Measurements from ENCODE around the gene TP53INP2.

DNA sequence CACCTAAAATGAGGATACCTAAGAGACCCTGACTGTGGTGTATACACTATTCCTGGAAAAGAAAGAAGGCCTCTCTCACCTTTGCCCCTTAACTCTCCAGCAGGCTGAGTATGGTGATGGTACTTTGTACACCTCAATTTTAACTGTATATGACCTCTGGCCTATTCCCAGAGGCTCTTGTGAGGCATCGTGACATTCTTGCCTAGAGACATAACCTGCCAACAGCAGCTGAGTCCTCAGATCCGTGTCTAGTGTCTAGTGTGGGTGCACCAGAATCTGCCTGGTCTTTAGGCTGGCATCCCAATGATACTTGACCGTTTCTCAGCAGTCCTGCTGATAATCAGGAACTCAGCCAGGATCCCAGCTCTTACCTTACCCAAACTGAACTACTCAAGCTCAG lies 20.0 kb downstream of the TP53INP2 start:
- TF ChIP-seq, protein P1, sequence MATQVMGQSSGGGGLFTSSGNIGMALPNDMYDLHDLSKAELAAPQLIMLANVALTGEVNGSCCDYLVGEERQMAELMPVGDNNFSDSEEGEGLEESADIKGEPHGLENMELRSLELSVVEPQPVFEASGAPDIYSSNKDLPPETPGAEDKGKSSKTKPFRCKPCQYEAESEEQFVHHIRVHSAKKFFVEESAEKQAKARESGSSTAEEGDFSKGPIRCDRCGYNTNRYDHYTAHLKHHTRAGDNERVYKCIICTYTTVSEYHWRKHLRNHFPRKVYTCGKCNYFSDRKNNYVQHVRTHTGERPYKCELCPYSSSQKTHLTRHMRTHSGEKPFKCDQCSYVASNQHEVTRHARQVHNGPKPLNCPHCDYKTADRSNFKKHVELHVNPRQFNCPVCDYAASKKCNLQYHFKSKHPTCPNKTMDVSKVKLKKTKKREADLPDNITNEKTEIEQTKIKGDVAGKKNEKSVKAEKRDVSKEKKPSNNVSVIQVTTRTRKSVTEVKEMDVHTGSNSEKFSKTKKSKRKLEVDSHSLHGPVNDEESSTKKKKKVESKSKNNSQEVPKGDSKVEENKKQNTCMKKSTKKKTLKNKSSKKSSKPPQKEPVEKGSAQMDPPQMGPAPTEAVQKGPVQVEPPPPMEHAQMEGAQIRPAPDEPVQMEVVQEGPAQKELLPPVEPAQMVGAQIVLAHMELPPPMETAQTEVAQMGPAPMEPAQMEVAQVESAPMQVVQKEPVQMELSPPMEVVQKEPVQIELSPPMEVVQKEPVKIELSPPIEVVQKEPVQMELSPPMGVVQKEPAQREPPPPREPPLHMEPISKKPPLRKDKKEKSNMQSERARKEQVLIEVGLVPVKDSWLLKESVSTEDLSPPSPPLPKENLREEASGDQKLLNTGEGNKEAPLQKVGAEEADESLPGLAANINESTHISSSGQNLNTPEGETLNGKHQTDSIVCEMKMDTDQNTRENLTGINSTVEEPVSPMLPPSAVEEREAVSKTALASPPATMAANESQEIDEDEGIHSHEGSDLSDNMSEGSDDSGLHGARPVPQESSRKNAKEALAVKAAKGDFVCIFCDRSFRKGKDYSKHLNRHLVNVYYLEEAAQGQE (IDR thresholded peaks at IDR 0.05; ENCODE audit: unreplicated experiment), result no peak
- TF ChIP-seq, protein P2, sequence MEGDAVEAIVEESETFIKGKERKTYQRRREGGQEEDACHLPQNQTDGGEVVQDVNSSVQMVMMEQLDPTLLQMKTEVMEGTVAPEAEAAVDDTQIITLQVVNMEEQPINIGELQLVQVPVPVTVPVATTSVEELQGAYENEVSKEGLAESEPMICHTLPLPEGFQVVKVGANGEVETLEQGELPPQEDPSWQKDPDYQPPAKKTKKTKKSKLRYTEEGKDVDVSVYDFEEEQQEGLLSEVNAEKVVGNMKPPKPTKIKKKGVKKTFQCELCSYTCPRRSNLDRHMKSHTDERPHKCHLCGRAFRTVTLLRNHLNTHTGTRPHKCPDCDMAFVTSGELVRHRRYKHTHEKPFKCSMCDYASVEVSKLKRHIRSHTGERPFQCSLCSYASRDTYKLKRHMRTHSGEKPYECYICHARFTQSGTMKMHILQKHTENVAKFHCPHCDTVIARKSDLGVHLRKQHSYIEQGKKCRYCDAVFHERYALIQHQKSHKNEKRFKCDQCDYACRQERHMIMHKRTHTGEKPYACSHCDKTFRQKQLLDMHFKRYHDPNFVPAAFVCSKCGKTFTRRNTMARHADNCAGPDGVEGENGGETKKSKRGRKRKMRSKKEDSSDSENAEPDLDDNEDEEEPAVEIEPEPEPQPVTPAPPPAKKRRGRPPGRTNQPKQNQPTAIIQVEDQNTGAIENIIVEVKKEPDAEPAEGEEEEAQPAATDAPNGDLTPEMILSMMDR (conservative IDR thresholded peaks at IDR 0.05; ENCODE audit: low read depth in 2 of 2), result no peak
- TF ChIP-seq EZH2phosphoT487 (IDR thresholded peaks at IDR 0.05; ENCODE audit: unreplicated experiment) (no peak), ZNF114 (CRISPR knock-in tag; IDR thresholded peaks at IDR 0.05) (no peak), EZH2 (IDR thresholded peaks at IDR 0.05; ENCODE audit: low read depth, unreplicated experiment) (no peak), POLR2AphosphoS5 (IDR thresholded peaks at IDR 0.05; ENCODE audit: low read depth) (no peak), CREB1 (CRISPR knock-in tag; IDR thresholded peaks at IDR 0.05; ENCODE audit: low read depth) (no peak)
- TF ChIP-seq, protein P3, sequence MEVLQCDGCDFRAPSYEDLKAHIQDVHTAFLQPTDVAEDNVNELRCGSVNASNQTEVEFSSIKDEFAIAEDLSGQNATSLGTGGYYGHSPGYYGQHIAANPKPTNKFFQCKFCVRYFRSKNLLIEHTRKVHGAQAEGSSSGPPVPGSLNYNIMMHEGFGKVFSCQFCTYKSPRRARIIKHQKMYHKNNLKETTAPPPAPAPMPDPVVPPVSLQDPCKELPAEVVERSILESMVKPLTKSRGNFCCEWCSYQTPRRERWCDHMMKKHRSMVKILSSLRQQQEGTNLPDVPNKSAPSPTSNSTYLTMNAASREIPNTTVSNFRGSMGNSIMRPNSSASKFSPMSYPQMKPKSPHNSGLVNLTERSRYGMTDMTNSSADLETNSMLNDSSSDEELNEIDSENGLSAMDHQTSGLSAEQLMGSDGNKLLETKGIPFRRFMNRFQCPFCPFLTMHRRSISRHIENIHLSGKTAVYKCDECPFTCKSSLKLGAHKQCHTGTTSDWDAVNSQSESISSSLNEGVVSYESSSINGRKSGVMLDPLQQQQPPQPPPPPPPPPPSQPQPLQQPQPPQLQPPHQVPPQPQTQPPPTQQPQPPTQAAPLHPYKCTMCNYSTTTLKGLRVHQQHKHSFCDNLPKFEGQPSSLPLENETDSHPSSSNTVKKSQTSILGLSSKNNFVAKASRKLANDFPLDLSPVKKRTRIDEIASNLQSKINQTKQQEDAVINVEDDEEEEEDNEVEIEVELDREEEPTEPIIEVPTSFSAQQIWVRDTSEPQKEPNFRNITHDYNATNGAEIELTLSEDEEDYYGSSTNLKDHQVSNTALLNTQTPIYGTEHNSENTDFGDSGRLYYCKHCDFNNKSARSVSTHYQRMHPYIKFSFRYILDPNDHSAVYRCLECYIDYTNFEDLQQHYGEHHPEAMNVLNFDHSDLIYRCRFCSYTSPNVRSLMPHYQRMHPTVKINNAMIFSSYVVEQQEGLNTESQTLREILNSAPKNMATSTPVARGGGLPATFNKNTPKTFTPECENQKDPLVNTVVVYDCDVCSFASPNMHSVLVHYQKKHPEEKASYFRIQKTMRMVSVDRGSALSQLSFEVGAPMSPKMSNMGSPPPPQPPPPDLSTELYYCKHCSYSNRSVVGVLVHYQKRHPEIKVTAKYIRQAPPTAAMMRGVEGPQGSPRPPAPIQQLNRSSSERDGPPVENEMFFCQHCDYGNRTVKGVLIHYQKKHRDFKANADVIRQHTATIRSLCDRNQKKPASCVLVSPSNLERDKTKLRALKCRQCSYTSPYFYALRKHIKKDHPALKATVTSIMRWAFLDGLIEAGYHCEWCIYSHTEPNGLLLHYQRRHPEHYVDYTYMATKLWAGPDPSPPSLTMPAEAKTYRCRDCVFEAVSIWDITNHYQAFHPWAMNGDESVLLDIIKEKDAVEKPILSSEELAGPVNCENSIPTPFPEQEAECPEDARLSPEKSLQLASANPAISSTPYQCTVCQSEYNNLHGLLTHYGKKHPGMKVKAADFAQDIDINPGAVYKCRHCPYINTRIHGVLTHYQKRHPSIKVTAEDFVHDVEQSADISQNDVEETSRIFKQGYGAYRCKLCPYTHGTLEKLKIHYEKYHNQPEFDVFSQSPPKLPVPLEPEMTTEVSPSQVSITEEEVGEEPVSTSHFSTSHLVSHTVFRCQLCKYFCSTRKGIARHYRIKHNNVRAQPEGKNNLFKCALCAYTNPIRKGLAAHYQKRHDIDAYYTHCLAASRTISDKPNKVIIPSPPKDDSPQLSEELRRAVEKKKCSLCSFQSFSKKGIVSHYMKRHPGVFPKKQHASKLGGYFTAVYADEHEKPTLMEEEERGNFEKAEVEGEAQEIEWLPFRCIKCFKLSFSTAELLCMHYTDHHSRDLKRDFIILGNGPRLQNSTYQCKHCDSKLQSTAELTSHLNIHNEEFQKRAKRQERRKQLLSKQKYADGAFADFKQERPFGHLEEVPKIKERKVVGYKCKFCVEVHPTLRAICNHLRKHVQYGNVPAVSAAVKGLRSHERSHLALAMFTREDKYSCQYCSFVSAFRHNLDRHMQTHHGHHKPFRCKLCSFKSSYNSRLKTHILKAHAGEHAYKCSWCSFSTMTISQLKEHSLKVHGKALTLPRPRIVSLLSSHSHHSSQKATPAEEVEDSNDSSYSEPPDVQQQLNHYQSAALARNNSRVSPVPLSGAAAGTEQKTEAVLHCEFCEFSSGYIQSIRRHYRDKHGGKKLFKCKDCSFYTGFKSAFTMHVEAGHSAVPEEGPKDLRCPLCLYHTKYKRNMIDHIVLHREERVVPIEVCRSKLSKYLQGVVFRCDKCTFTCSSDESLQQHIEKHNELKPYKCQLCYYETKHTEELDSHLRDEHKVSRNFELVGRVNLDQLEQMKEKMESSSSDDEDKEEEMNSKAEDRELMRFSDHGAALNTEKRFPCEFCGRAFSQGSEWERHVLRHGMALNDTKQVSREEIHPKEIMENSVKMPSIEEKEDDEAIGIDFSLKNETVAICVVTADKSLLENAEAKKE (CRISPR knock-in tag; IDR thresholded peaks at IDR 0.05), result no peak
- TF ChIP-seq, protein P4, sequence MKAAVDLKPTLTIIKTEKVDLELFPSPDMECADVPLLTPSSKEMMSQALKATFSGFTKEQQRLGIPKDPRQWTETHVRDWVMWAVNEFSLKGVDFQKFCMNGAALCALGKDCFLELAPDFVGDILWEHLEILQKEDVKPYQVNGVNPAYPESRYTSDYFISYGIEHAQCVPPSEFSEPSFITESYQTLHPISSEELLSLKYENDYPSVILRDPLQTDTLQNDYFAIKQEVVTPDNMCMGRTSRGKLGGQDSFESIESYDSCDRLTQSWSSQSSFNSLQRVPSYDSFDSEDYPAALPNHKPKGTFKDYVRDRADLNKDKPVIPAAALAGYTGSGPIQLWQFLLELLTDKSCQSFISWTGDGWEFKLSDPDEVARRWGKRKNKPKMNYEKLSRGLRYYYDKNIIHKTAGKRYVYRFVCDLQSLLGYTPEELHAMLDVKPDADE (IDR thresholded peaks at IDR 0.05), result no peak
